ENCODE results near the gene DYNC1LI2.

The DYNC1LI2 gene

DNA sequence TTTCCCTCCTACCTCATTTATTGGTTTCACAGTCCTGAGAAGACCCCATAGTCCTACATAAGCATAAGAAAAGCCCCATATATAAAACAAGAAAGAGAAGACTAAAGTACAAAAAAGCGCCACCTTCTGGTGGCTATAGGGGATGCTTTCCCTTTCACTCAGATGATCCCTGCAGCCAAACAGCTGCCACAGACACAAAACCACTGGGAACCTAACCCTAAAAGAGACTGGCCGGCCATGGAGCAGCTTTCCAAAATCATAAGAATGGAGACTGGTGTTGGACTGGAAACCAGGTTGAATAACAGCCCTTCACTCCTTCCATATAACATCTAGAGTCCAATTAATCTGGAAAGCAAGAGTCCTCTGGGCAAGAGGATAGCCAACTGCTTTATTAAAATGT lies 11.4 kb downstream of the DYNC1LI2 start:
- DNase-seq (ENCODE audit: low read depth): peak; percentile 27

DNA sequence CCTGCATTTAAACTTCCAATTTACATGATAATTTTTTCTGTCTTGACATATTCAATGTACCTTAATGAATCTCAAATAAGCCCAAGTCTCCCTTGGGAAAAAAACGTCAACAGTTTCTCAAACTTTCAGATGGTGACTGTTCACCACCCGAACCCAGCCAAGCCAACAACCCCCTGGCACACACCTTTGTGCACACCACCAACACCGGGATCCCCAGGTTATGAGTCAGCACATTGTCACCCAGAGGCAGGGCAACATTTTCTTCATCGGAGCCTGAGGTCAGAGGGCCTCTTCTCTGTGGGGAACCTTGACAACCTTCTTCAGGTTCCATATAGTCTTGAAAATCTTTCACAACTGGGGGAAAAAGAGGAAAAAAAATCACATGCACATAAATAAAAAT lies 15.5 kb downstream of the DYNC1LI2 start:
- no peak for DNase-seq (ENCODE audit: low read depth)

DNA sequence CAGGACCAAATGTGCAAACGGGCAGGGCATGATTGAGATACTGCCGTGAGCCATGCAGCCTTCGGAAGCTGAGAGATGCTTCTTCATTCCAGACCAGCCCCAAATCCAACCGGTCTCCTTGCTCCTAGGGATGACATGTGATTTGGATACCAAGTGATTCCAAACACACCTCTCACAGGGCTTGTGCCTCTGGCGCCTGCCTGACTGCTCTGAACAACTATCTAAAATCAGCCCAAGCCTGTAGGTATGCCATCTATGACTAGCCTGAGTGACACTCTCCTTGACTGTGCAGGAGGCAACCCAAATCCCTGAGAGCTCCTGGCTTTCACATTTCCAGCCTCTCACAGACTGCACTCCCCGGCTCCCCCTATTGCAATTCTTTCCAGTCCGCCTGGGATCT lies 20.3 kb downstream of the DYNC1LI2 start:
- no peak for DNase-seq (ENCODE audit: low read depth)

DNA sequence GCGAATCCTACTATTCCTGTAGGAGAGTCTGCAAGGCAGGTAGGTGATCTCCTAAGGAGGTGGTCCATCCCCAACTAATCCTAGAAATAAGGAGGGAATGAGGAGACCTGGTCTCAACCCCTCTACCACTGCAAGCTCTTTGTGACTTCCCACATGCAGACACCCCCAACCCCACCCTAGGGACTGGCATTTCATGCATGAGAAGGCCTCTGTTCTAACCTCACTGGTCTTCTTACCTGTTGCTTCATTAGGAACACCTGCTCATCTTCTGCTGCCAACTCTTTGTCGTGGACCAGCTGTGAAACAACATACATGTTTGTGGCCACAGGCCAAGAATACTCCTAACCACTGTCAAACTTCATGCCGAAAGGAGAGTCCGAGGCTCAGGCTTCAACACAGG lies 22.6 kb downstream of the DYNC1LI2 start:
- no peak for DNase-seq (ENCODE audit: low read depth)

DNA sequence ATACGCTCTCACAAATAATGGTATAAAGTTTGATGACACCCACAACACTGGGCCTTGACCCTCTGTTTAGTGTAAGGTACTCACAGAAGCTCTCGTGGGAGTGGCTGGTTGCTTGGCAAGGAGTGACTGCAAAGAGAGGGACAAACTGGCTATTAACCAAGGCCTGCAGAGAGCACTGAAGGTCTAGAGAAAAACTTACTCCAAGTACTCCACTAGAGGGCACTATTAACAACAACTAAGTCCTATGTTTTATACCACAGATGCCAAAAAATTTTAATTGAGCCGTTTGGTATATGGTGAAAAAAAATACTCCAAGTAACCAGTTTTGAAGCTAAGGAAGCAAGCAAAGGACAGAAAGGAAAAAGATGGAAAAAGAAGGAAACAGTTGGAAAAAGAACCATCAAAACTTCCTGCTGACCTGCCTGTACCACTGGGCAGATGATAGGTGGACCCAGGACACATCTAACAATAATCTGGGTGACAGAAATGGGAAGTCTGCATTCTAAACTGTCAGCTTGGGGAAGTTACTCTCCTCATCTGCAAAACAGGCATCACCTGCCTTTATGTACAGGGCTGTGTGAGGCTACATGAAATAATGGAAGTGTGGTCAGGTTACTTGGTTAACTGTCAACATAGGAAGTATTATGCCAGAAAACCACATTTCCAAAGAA lies 23.2 kb downstream of the DYNC1LI2 start:
- DNase-seq (ENCODE audit: low read depth): peak; percentile 69

DNA sequence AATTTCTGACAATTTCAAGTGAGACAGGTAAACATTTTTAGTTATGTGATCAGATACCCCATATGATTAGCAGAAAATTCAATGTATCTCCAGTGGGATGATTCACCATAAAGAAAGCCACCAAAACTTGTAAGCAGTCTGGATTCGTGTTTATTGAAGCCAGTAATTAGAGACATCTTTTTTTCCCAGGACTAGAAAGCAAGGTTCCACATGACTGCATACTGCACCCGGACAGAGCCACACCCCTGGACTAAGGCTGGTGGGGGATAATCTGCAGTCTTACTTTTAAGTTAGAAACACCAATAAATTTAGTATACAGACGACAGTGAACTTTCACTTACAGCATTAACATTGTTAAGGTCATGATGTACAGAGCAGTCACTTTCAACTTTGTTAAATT lies 30.6 kb downstream of the DYNC1LI2 start:
- DNase-seq (ENCODE audit: low read depth): no peak

DNA sequence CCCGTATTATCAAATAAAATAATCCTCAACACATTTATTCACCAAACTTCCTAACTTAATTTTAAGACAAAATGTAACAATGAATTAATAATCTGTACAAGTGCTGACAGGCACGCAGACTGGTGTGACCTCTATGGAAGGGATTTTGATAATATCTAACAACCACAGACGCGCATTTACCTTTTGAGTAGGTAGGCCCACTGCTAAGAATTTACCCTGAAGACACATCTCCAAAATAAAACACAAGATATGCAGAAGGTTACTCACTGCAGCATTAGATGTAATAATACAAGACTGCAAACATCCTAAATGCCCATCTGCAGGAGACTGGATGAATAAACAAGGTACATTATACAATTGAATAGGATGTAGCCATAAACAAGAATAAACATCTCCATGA lies 32.2 kb downstream of the DYNC1LI2 start:
- no peak for DNase-seq (ENCODE audit: low read depth)

DNA sequence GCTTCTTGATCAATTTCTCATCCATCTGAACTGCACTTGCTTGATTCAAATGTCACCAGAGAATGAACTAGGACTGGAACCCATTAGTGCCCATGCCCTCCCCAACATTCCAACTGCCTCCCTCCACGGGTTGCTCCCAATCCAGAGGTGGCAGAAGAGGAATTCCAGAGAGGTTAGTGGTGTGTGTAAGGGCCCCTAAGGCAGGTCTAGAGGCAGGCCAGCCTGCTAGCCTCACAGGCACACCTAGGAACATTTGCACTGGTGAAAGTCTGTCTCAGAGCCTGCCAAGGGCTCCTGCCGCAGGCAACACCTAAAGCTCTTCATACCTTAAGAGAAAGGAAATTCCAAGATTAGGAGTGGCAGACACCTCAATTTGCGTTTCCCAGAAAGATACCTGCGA lies 33.6 kb downstream of the DYNC1LI2 start:
- DNase-seq (ENCODE audit: low read depth): no peak

DNA sequence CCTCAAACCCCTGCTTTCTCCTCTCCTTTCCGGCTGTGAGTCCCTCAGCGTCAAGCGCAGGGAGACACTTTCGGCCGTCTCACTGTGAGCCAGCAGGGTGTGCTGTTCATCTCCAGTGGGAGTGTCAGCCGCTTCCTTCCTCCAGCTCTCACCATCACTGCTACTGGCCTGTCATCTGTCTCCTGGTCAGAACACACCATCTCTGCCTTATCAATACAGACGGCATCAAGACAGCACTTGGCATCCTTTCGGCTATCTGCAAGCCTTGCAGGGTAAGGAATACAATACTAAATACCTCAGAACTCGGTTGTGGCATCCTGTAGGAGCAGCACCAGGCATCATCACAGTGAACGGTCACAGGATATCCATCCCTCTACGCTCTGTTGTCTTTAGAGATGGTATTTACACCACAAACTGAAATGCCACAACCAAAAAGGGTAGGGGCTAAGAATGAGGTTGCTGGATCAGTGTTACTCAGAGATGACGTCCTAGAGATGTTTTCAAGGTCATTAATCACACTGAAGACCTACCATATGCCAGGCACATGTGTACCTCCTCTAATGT lies 34.2 kb downstream of the DYNC1LI2 start:
- DNase-seq (ENCODE audit: low read depth): peak; percentile 44

DNA sequence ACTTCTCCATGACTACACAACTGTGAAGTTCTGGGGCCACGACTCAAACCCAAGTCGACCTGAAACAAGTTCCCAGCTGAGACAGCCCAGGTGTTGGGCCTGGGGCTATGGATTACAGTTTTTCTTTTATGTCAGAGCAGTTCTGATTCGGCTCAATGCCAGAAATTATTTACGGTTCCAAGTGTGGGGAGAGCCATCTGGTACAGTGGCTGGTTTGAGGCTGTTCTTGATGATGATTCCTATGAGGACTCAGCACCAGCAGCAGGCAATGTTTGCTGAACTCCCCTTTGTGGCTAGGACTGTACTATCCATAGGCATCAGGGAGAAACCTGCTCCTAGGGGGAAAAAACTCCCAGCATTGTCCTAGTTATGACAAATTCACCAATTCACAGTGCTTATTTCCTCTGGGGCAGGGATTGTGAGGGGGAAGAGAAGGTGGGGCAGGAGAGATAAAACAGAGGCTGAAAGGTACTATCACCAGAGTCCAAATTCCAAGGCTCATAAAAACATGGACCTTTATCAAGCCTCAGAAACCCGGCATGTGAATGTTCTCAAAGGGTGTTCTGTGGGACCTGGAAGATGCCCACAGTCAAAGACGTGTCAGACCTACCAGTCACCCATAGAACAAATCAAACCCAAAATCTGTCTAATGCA lies 36.6 kb downstream of the DYNC1LI2 start:
- no peak for DNase-seq (ENCODE audit: low read depth)

DNA sequence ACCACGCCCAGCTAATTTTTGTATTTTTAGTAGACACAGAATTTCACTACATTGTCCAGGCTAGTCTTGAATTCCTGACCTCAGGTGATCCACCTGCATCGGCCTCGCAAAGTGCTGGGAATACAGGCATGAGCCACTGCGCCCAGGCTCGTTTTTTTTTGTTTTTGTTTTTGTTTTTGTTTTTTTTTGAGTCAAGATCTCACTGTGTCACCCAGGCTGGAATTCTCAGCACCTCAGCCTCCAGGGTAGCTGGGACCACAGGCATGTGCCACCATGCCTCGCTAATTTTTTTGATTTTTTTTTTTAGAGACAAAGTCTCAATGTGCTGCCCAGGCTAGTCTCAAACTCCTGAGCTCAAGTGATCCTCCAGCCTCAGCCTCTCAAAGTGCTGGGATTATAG lies 37.3 kb downstream of the DYNC1LI2 start:
- DNase-seq (ENCODE audit: low read depth): no peak

DNA sequence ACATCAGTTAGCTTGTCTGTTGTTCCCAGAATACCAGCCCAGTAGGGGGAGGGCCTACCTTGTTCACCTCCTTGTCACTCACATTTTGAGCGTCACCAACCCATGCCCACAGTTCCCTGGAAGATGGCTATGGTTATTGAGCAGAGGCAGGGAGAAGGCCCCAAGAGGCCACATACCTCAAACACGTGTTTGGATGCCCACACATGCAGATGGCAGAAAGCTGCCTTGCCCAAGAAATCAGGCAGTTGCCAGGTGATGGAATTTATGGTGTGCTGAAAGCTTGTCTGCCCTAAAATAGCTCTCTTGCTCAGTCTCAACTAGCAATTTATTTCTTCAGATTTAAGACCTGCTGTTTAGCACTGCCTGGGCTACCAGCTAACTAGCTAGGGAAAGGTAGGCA lies 38.3 kb downstream of the DYNC1LI2 start:
- no peak for DNase-seq (ENCODE audit: low read depth)

DNA sequence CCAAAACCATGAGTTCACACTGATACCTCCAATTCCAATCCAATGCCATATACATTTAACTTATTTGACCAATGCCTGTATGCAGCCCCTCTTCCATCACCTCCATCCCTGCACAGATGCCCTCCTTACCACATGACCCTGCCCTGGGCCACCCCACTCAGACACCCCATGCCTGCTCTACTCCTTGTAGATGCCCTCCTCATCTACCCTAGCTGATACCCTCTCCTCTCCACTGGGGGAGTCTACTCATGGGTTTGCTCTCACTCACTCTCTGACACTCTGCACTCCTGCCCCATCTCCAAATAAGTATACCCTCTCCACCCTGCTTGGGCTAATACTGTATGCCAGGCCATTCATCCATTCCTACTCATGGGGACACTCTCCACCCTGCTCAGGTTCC lies 38.9 kb downstream of the DYNC1LI2 start:
- no peak for DNase-seq (ENCODE audit: low read depth)

DNA sequence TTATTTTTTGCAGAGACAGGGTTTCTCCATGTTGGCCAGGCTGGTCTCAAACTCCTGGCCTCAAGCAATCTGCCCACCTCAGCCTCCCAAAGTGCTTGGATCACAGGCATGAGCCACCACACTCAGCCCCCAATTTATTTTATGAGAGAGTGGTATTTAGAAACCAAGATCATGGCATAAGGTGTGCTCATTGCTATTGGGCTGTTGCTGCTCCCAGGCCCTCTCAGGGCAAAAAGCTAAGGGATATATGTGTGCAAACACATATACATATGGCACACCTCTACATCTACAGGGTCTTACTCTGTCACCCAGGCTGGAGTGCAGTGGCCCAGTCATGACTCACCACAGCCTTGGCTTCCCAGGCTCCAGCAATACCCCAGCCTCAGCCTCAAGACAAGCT lies 39.8 kb downstream of the DYNC1LI2 start:
- no peak for DNase-seq (ENCODE audit: low read depth)

DNA sequence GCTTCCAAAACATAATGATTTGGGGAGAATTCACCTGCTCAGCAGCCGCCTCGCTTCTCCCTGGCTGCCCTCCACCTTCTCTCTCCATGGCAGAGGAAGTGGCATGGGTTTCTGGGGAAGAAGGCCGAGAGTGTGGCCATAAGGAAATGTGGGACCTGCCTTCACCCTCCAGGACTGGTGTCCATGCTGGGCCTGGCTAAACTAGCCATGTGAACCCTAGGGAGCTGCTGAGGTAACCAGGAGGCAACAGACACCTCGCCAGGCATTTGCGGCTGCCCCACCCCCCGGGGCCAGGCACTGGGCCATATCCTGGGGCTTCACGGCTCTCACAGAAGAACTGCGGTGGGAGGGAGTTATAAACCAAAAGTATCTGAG lies 44.9 kb downstream of the DYNC1LI2 start:
- no peak for DNase-seq (ENCODE audit: low read depth)

DNA sequence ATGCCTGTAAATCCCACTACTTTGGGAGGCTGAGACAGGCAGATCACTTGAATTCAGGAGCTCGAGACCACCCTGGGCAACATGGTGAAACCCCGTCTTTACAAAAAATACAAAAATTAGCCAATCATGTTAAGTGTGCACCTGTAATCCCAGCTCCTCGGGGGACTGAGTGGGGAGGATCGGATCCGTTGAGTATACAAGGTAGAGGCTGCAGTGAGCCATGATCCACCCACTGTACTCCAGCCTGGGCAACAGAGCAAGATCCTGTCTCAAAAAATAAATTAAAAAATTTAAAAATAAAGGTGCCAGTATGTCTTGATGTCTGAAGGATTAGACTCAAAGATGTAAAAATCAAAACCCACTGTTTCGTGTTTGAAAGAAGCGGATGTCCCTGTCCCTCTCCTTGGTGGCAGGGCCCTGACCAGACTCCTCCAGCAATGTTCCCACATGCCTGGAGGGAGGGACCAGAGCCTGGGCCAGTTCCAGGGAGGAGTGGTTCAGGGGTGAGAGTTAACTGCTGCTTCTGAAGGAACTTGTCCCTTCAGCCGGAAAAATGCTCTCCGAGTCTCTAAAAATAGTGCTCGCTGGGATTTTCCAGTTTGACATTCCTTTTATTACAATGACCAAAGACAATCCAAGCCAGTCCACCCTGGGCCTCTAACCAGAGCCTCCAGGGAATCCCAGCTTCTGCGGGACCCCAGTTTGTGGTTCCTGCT lies 45.5 kb downstream of the DYNC1LI2 start:
- DNase-seq (ENCODE audit: low read depth): no peak

DNA sequence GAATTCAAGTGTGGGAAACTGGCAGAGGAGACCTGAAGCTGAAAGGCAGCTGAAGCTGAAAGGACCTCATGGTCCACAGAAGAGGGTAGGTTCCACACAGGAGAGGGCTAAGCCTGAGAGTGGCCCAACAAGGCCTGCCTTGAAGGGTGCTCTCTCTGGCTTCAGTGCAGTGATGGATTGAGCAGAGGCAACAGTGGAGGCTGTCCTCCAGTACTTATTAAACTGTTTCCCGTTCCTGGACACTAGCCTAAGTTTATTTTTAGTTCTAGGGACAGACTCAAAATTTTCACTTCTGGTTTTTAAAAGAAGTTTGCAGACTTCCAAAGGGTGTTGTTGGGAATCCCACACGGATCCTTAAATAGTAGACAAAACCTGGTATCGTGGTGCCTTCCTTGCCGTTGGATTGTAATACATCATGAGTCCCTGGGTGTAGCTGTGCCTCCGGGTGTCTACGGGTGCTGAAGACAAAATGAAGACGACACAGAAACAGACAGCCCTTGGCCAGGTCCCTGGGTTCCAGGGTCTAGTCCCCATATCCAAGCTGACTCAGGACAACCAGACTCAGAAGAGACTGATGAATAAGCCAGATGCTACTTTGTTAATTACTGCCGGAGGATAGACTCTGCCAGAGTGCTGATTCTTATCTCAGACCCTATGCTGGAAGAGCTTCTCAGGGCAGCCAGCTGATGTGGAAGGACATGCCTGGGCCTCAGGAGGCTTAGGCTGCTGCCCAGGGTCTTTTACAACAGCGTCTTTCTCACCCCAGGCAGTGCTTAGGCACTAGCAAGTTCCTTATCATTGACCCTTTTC lies 47.8 kb downstream of the DYNC1LI2 start:
- DNase-seq (ENCODE audit: low read depth): no peak

DNA sequence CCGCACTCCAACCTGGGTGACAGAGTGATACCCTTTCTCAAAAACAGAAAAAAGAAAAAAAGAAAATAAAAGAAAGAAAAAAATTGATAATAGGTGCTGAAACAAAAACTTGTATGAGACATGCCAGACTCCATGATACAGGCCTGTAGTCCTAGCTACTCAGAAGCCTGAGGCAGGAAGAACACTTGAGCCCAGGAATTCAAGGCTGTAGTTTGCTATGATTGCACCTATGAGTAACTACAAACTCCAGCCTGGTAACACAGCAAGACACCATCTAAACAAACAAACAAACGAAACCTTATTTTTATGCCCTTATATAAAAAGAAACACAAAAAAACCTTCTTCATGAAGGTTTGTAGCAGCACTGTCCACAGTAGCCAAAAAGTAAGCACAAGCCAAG lies 49.9 kb downstream of the DYNC1LI2 start:
- no peak for DNase-seq (ENCODE audit: low read depth)

DNA sequence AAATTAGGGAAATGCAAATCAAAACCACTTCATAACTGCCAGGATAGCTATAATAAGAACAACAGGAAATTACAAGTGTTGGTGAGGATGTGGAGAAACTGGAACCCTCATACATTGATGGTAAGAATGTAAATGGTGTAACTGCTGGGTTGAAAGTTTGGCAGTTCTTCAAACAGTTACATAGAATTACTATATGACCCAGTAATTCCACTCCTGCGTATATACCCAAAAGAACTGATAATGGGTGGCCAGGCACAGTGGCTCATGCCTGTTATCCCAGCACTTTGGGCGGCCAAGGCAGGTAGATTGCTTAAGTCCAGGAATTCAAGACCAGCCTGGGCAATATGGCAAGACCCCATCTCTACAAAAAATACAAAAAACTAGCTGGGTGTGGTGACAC lies 50.4 kb downstream of the DYNC1LI2 start:
- DNase-seq (ENCODE audit: low read depth): peak; percentile 41

DNA sequence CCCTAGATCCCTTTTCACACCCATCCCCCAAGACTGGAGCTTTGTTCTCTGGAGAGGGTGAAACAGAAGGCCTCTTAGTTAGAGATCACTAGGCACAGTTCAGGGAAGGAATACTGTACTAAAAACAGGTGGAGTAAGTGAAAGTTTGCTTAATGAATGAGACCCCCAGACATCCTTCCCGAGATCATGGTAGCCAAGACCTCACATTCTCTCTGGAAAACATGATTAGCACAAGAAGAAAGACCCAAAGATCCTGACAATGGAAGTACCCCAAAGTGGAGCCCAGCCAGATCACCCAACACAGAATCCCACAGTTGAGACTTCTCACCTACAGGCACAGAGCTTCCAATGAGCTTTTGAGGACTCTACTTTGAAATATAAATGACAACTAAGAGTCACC lies 51.5 kb downstream of the DYNC1LI2 start:
- DNase-seq (ENCODE audit: low read depth): no peak

DNA sequence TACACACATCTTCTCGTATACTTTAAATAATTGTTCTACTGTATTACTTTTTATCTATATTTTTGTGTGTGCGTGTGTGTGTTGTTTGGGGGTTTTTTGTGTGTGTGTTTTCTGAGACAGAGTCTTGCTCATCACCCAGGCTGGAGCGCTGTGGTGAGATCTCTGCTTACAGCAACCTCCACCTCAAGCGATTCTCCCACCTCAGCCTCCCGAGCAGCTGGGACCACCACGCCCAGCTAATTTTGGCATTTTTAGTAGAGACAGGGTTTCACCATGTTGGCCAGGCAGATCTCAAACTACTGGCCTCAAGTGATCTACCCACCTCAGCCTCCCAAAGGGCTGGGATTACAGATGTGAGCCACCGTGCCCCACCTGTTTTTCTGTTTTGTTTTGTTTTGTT lies 53.4 kb downstream of the DYNC1LI2 start:
- no peak for DNase-seq (ENCODE audit: low read depth)

Data from fibroblast of gingiva (primary cell).